NCI-H2107 (cell line): Measurements from ENCODE around the gene RESP18.

ENCODE experiments used
- DNase-seq: peaks from one replicate; lab custom pipeline; 2025; lab: John Stamatoyannopoulos, UW

RESP18 gene

DNA sequence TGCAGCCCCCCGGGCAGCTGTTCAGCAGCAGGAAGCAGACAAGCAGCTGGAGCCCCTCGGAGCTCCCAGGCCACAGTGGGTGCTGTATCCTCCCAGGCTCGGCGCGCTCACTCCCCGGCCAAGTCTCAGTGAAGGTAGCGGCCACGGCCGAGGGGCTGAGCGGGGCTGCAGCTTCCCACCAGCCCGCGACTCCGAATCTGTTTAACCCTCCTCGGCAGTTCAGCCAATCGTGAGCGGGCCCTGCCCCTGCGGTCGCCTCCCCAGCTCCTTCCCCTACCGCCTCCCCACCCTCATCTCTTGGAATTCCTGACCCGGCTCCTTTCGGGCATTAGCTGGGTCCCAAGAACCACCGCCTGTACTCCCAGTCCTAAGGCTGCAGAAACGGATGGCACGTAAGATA is at the start of gene RESP18:
Gene RESP18, minus strand, starts transcription at position 203 of the 400 bp plus-strand sequence.
- DNase-seq = no peak

DNA sequence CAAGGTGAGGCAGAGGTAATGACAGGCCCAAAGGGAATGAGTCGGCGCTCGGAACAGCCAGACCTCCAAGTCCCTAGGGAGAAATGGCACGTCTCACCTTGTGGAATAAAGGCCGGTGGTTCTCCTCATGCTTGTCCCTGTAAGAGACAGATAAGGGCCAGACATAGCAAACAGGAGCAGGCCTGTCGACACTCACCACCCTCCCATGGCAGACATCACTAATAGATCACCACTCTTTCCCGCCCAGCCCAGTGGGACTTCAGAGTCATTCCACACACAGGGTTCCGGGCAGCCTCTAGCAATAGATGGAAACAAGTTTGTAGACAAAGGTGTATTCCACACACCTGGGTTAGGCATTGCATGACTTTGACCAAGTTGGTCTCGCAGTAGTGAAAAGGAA is 48.9 kb upstream of the RESP18 start:
- DNase-seq = no peak

DNA sequence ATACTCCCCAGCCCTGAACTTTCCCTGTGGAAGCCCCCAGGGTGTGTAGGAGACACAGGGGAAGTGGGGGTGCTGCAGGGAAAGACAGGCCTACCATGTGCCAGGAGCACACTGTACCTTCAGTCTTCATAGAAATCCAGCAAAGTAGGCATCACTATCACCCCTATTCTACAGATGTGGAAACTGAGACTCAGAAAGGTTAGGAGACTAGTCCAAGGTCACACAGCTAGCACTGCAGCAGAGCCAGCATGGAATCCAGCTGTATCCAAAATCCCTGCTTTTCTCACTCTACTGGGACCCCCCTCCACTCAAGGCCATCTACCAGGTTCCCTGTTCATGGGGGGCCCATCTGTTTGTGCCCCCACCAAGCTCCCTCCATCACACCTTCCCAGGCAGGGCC is 48.4 kb upstream of the RESP18 start:
- DNase-seq = no peak

DNA sequence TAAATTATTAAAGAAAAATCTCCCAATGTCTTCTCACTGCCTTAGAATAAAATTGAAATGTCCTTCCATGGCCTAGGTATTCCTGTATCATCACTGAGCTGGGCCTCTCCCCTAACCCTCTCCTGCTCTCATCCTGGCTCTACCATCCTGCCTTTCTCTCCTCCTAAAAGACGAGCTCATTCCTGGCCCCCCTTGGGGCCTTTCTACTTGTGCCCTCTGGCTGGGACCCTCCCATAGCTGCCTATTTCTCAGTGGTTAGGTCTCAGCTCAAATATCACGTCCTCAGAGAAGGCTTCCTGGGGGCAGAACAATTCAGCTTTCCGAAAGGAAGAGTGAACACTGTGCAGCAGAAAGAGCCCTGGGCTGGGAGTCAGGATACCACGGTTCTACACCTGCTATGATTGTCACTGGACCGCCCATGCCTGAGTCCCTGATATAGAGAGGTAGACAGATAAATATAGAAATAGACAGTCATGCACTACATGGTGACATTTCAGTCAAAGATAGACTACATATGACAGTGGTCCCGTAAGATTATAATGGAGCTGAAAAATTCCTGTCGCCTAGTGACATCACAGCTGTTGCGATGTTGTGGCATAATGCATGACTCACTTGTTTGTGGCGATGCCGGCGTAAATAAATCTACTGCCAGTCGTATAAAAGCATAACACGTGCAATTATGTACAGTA is 45.8 kb upstream of the RESP18 start:
- no peak for DNase-seq

DNA sequence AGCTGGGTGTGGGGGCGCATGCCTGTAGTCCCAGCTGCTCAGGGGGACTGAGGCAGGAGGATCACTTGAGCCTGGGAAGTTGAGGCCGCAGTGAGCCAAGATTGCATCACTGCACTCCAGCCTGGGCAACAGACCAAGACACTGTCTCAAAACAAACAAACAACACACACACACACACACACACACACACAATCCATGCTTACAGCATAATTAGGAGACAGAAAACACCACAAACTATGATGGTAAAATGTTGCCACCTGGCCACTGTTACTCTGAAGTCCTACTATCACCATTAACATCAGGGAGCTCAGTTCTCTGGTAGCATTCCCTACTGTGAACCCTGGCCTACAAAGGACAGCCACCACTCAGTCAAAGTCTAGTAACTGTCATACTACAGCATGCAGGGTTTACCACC is 36.9 kb upstream of the RESP18 start:
- no peak for DNase-seq

DNA sequence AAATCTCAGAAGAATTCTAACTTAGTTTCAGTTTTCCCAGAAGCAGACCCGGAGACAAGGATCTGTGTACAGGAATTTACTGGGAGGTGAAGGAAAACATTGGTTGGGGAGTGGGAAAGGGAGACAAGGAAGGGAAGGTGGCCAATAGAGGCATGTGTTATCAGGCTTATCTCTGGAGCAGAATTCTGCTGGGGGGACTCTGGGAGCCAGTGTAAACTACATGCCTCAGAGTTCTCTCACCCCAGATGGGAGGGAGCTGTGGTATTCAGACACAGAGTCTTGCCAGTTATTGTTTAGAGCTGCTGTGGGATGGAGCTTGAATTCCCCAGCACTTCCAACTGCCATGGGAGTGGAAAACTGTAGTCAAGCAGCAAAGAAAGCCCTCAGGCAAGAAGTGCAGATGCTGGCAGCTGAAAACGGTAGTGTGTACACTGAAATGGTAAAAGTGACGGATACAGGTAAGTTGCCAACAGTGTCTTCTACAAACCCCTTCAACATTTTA is 36.2 kb upstream of the RESP18 start:
- DNase-seq = no peak

DNA sequence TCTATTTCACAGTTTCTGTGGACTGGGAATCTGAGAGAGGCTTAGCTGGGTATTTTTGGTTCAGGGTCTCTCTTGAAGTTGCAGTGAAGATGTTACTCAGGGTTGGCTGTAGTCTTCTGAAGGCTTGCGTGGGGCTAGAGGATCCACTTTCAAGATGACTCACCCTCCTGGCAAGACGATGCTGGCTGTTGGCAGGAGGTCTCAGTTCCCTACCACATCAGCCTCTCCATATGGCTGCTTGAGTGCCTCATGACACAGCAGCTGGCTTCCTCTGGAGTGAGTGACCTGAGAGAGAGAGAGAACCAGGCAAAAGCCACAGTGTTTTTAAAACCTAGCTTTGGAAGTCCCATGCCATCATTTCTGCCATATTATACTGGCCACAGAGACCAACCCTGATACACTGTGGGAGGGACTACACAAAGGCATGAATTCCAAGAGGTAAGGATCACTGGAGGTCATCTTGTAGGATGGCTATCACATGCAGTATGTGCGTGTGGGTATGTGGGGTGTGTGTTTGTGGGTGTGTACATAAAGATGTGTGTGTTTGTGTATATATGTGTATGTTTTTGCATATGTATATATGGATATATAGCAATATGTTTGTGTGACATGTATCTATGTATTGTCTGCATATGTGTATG is 30.1 kb upstream of the RESP18 start:
- DNase-seq = peak; percentile 9

DNA sequence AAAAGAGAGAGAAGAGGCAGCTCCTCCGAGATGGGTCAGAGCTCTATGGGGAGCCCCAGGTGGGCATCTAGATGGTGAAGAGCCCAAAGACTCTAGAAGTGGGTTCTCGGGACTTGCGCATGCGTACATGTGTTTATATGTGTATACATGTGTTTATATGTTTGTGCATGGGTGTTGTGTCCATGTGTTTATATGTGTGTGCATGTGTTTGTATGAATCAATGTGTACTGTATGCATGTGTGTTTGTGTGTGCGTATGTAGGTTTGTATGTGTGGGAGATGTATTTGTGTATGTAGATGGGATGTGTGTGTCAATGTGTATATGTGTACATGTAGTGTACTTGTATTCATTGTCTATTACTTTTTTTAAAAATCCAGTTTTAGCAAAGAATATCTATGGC is 29.5 kb upstream of the RESP18 start:
- DNase-seq = no peak

DNA sequence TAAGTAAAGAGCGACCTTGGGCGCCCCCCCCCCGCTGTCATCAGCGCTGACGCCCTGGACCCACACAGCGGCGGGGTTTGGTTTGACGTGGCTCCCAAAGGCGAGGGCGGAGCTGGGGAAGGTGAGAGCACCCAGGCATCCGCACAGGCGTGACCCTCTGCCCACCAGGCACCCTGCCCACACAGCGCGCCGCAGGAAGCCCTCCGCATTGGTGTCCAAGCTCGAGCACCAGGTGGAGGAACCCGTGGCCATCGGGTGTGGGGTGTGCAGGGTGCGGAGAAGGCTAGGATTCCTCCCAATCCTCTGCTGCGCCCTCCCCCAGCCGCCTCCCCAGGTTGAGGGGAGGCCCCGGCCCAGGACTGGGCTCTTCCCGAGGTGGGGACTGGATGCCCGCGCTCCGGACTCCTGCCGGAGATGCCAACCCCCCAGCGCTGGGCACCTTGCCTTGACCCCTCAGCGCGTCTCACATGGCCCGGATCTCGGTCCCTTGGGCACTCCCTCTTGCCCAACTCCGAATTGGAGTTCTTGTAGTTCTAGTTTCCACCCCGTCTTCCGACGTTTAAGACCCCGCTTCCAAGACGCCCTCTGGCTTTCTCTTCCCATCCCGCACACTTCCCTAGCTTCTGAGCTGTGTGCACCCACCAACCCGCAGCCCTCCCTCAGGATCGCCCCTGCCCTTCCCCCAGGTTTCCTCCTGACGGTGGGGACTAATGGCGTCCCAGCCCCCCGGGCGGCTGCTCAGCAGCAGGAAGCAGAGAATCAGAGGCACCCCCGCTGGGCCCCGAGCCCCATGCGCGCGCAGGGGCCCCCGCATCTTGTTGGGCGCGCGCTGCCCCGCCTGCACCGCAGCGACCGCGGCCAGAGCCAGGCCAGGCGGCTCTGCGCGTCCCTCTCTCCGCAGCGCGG is 25.9 kb upstream of the RESP18 start:
- DNase-seq = no peak

DNA sequence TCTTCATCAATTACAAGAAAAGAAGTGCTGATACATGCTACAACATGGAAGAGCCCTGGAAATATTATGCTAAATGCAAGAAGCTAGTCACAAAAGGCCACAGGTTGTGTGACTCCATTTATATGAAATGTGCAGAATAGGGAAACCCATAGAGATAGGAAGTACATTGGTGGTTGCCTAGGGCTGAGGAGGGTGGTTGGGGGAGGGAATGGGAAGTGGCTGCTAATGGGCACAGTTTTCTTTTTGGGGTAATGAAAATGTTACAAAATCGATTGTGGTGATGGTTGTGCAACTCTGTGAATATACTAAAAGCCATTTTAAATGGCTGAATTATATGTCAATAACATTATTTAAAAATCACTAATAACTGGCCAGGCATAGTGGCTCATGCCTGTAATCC is 24.3 kb upstream of the RESP18 start:
- no peak for DNase-seq

DNA sequence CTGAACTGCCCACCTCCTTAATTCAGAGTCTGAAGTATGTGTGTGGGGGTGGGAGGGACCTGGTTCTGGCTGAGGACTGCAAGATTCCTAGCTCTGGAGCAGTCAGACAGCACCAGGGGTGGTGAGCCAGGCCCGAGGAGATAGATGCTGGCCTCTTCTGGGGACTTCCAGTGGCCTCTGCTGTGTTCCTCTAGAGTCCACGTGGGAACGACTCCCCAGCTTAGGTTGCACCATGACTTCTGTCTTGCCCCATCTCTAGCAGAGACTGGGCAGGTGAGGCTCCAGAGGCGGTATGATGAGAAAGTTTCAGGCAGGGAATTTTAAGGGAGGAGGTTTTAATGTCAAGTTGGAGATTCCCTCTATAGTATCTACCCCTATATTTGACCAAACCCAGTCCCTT is 22.0 kb upstream of the RESP18 start:
- no peak for DNase-seq

DNA sequence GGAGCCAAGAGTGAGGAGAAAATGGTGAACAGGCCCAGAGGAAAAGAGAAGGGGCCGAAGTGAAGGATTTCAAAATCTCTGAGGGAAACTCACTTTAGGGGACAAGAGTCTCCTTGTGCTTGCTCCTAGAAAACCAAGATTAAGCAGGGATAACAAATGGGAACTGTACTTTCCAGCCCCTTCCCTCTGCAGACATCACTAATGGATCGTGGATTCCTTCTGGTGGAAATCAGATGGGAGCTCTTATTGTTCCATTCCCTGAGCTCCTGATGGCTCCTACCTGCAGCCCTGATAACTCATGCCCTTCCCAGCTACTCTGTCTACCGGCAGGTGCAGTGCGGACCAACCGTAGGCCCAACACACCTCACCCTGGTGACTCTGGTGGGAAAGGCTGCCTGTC is 20.6 kb upstream of the RESP18 start:
- DNase-seq = no peak

DNA sequence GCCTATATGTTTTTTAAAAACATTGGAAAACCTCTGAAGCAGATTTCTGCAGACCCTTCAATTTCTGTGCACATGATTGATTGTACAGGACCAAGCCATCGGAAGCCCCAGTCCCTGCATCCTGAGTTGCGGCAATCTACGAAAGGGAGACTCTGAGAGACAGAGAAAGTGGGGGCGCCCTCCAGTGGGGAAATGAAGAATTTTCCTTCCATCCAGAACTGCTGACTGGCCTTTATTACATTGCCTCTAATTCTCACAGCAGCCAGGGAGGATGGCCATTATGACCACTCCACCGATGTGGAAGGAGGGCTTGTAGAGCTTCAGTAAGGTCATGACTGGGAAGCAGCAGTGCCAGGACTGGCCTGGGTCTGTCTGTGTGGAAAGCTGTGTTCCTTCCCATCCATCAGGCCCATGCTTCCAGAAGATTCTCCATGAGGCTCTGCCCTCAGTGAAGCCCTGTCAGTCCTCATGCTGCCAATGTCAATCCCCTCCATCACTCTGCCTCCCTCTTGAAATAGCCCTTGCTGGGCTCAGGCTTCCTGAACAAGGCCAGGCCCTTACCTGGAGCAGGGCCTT is 20.0 kb upstream of the RESP18 start:
- DNase-seq = peak; percentile 53

DNA sequence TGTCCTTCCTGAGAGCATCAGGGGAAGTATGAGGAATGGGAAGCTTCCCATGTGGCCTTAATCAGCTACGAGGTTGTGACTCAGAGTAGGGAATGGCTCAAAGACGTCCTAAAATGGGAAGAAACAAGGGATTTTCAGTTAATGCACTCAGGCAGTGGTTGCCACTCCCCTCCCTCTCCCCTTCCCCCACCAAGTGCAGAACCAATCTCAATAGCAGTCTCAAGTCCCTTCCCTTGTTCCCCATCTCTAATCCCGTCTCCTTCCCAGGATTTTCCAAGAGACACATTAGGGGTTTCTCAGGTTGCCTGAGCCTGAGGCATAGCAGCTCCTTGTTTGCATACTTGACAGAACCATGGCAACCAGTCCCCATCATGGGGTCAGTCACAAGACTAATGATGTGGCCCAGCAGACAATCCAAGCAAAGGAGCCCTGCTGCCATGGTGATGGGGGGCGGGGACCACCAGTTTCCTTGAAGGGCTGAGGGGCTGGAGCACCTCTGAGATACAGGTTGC is 18.2 kb upstream of the RESP18 start:
- DNase-seq = no peak

DNA sequence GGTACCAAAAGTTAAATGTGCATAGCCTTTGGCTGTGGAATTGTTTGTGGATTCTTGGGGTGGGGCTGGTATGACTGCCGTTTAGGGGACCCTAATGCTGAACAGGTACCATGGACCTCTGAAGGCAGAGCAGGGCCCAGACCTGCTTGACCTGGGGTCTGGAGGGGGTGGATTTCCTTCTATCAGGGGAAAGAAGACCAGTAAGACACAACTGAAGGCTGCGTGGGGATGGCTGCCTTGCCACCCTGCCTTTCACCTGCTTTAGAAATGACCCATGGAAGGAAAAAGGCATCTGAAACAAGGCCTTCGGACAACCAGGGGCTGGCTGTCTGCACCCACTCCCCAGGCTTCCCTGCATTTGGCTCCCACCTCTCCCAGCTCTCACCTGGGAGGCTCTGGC is 17.7 kb upstream of the RESP18 start:
- no peak for DNase-seq

DNA sequence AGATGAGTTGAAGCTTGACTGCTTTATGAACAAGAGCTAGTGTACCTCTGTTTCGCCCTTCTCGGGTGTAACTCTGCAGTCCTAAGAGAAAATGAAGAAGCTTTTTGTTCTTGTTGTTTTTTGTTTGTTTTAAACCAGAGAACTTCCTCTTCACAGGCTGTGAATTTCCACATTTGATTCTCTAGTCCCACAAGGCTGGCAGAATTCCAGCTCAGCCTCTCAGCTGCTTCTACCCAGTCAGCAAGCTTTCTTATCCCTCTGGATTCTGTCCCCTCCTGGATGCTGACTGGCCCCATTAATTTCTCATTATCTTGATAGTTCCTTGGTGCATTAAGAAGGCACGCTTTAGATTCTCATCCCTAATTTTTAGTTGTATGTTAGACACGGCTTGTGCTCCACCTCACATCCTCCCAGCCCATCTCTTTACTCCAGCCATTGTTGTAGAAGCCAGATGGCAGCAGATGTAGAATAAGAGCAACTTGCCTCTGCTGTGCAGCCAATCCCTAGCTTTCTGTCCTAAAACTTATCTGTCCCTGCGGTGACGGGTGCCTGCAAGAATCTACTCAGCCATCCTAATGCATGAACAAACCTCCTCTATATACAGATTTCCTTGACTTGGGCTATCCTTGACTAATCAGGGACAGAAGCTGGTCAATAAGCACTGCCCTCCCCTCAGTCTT is 12.3 kb upstream of the RESP18 start:
- DNase-seq = peak; percentile 19

DNA sequence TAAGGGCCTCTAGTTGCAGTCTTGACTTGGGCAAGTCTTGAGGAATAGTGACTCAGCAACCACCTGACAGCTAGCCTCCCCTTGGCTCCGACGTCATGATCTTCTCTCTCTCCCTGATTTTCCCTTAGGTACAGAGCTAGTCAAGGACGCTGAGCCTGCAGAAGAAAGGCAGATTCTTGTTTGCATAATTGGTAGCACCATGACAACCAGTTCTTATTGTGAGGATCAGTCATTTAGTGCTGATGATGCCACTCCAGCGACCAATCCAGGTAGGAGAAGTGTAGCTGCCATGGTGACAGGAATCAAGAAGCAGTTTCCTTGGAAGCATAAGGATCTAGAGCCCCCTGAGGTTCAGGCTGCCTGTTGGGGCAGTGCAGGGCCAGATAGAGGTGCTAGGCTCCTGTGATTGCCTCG is 2.8 kb upstream of the RESP18 start:
- DNase-seq = no peak

DNA sequence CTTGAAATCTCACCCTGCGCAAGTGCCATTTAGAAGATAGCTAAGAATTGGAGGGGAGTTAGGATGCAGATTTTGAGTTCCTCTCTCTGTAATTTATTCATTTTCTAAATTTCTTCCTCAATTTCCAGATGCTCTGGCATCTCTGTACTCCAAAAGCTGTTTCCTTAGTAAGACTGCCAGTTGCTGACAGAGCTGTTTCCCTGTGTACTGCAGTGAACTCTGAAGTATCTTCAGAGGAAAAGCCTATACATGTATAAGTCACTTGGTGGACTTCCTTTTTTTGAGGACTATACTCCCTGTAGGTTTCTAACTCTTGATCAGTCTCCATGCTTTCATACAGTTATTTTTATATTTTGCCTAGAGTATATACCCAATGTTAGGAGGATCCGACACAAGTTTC is 1.5 kb upstream of the RESP18 start:
- DNase-seq = no peak

DNA sequence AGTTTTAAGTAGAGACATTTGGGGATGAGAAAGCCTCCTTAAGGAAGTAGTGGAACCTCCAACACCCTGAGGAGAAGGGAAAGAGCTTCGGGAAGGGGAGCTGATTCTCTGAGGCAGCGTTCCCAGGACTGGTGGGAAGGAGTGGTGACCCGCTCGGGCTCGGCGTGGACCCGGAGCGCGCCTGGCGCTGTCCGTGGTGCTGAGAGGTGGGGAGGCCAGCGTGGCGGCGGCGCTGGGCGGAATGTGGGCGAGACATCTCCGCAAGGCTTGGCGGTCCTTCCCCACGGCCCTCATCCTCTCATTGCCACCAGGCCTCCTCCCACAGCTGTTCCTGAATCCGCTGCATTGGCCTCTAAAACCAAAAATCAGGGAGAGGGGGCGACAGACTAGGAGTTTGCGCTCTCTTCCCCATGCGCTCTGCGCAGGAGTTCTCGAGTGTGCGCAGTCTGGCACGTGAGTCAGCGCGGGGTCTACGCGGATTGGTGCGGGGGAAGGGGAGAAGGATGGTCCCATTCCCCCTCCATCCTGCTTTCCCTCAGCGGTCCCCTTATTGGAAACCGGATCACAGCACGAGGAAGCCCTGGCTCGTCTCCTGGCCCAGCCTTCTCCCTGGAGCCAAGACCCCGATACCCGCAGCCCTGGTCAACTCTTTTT is 857 bp downstream of the RESP18 start:
- DNase-seq = no peak

DNA sequence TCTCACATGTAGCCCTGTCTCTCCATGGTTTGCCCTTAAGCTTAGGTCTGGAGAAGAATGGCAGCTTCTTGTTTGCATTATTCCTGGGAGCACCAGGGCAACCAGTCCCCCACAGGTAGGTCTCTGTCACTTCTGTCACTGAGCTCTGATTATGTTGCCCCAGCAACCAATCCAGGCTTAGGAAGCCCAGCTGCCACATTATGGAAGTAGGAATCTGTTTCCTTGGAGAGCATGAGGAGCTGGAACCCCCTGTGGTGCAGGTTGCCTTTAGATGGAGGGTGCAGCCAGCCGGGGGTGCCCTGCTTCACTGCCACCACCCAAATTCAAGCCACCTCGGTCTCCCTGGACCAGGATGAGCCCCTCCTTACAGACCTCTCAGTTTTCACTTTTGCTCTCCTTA is 4.8 kb downstream of the RESP18 start:
- no peak for DNase-seq

DNA sequence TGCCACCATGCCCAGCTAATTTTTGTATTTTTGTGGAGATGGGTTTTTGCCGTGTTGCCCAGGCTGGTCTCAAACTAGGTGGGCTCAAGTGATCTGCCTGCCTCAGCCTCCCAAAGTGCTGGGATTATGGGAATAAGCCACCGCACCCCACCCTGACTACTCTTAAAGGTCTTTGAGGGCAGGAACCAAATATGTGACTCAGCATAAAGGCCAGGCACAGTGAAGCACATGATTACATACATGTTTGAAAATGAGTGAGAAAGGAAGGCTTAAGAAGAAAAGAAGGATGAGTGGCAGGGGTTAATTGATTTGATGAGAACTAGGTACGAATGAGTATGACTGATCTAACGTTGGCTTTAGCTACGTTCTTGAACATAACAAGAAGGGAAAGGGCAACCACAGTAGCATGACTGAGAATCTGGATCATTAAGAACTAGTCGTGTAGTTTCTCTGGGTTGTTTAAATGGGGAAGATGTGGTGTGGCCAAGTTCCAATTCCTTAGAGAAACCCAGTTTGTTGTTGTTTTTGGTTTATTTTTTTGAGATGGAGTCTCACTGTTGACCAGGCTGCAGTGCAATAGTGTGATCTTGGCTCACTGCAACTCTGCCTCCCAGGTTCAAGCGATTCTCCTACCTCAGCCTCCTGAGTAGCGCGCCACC is 6.8 kb downstream of the RESP18 start:
- no peak for DNase-seq
